Lung (tissue), 12 donors: ENCODE data around the gene ZNF618. TPM values are rescaled to one million over a fixed set of nuclear protein-coding genes. Genes with fewer than 3 reads are reported as not detected.

Experiments used
- ATAC-seq: fragments of 200-7000 bp; cut with Tn5 transposase; one replicate; pipeline ENCODE4 v1.9.1; 2020; ENCODE audit warnings: moderate number of reproducible peaks; ENCODE audit not compliant: insufficient read depth, low FRiP score
- DNase-seq, 3 donors: peaks; one replicate each; pipeline ENCODE4 v3.0.0-alpha.2; 2013 to 2017
- H3K27ac ChIP-seq, 2 donors: one replicate each; pipeline ENCODE4 v1.5.1; 2013; ENCODE audit warnings: mild to moderate bottlenecking in 2 of 2, moderate library complexity in 2 of 2, control low read depth in 1 of 2, inconsistent platforms in 1 of 2, low read depth in 1 of 2, low read length in 1 of 2
- H3K27me3 ChIP-seq, 3 donors: one replicate each; pipeline ENCODE4 v1.5.1; 2013; ENCODE audit warnings: low read length in 2 of 3; ENCODE audit not compliant: control insufficient read depth in 3 of 3, insufficient read depth in 3 of 3
- H3K36me3 ChIP-seq, 4 donors: one replicate each; pipeline ENCODE4 v1.5.1; 2013; ENCODE audit warnings: low read length in 4 of 4, mild to moderate bottlenecking in 1 of 4, moderate library complexity in 1 of 4; ENCODE audit not compliant: control insufficient read depth in 4 of 4, insufficient read depth in 4 of 4
- H3K4me1 ChIP-seq, 5 donors: one replicate each; pipeline ENCODE4 v1.5.1; 2013; ENCODE audit warnings: low read length in 5 of 5, mild to moderate bottlenecking in 2 of 5, moderate library complexity in 1 of 5; ENCODE audit not compliant: control insufficient read depth in 5 of 5, insufficient read depth in 5 of 5
- H3K4me3 ChIP-seq: one replicate; pipeline ENCODE4 v1.5.1; 2013; ENCODE audit warnings: mild to moderate bottlenecking, control low read depth, moderate library complexity
- H3K9ac ChIP-seq, 2 donors: one replicate each; pipeline ENCODE4 v1.5.1; 2013; ENCODE audit warnings: low read length in 2 of 2, control low read depth in 1 of 2; ENCODE audit not compliant: insufficient read depth in 1 of 2
- H3K9me3 ChIP-seq, 4 donors: one replicate each; pipeline ENCODE4 v1.5.1; 2013; ENCODE audit warnings: low read length in 3 of 4, mild to moderate bottlenecking in 1 of 4, moderate library complexity in 1 of 4; ENCODE audit not compliant: control insufficient read depth in 4 of 4, insufficient read depth in 3 of 4
- WGBS, 2 donors: extraction: QIAGEN DNeasy Blood & Tissue Kit; methylation state at CpG; one replicate each; pipeline ENCODE4 v1.1.7; 2013; 5-methylcytosine and 5-hydroxymethylcytosine counted together
- polyA plus RNA-seq, 2 donors: library from polyadenylated mRNA; stranded (reverse); fragments of 200-250 nt; gene quantifications; one replicate each; pipeline ENCODE4 v1.2.1, GENCODE V29; 2013
- total RNA-seq, 2 donors: library from RNA; depleted of rRNA in 1 of 2; stranded (reverse); fragments of >200 nt in 1 of 2; gene quantifications; one replicate each; pipeline ENCODE4 v1.2.1, GENCODE V29; 2014 to 2021
- TF ChIP-seq, protein P1 (sequence below): IDR thresholded peaks from 2 replicates; pipeline ENCODE4 v1.5.1; 2012; ENCODE audit warnings: mild to moderate bottlenecking; ENCODE audit errors: control extremely low read depth, extremely low read depth
- donor health status: control.
- donor health status: control.
- donor health status: Bipolar disorder and iron deficiency.
- donor health status: healthy.
- donor health status: DM: yes; HTN: yes; CAD: no.

The ZNF618 gene
- total and polyA plus RNA-seq, 4 donors: 1.6 to 16.3 (median 6.0) TPM

GRCh38 chr9:113885183-113886025 is 9.3 kb downstream of the ZNF618 start:
- H3K4me3 ChIP-seq: no peak overlapping the region
- H3K36me3 ChIP-seq: peaks cover 0 to 7% (median 2%) of the 10 kb centered on the region in 4 donors
- peak overlapping the region in 1 of 2 donors; percentile 37 for H3K27ac ChIP-seq
- DNase-seq: no peak
- peaks cover 0 to 1% (median 0%) of the 10 kb centered on the region in 4 donors for H3K9me3 ChIP-seq
- H3K4me1 ChIP-seq: peaks cover 4 to 12% (median 8%) of the 10 kb centered on the region in 5 donors
- peak overlapping the region in 1 of 2 donors; percentile 72 for H3K9ac ChIP-seq
- TF ChIP-seq, protein P1, sequence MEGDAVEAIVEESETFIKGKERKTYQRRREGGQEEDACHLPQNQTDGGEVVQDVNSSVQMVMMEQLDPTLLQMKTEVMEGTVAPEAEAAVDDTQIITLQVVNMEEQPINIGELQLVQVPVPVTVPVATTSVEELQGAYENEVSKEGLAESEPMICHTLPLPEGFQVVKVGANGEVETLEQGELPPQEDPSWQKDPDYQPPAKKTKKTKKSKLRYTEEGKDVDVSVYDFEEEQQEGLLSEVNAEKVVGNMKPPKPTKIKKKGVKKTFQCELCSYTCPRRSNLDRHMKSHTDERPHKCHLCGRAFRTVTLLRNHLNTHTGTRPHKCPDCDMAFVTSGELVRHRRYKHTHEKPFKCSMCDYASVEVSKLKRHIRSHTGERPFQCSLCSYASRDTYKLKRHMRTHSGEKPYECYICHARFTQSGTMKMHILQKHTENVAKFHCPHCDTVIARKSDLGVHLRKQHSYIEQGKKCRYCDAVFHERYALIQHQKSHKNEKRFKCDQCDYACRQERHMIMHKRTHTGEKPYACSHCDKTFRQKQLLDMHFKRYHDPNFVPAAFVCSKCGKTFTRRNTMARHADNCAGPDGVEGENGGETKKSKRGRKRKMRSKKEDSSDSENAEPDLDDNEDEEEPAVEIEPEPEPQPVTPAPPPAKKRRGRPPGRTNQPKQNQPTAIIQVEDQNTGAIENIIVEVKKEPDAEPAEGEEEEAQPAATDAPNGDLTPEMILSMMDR: no peak
- 72 to 82% methylated on average over 8 of the region's 8 CpGs for WGBS, 2 donors
- ATAC-seq: no peak
- H3K27me3 ChIP-seq: no peaks in the 10 kb centered on the region

GRCh38 chr9:113886026-113886369 is 9.9 kb downstream of the ZNF618 start:
- DNase-seq (peak in 1 of 3 donors; percentile 54), ATAC-seq (no peak)
- peak overlapping the region in 1 of 2 donors; percentile 37 for H3K27ac ChIP-seq
- peak overlapping the region in 1 of 2 donors; percentile 72 for H3K9ac ChIP-seq
- no peaks in the 10 kb centered on the region for H3K27me3 ChIP-seq
- no peak overlapping the region for H3K4me3 ChIP-seq
- H3K36me3 ChIP-seq: peaks cover 0 to 10% (median 5%) of the 10 kb centered on the region in 4 donors
- WGBS, 2 donors: 11 to 35% methylated on average over 1 of the region's 1 CpG
- H3K4me1 ChIP-seq: peaks cover 4 to 12% (median 8%) of the 10 kb centered on the region in 5 donors
- H3K9me3 ChIP-seq: peaks cover 0 to 4% (median 0%) of the 10 kb centered on the region in 4 donors
- TF ChIP-seq, protein P1: no peak

DNA sequence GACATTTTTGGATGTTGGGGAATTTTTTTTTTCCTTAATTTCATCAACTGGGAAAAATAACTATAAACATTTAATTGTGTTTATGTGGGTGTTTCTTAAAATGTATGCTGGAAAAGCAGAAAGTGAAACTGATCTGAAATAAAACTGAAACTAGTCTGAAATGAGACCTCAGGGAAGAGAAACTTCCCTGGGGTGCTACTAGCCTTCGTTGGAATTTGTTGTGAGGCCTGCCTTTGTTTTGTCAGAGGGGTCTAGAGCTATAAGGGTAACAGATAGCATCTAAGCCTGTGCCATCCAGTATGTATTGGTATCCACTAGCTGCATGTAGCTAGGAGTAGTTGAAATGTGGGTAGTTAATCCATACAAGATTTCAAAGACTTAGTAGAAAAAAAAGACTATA is 10.4 kb downstream of the ZNF618 start:
- H3K27me3 ChIP-seq: no peaks in the 10 kb centered on the region
- peaks cover 0 to 4% (median 0%) of the 10 kb centered on the region in 4 donors for H3K9me3 ChIP-seq
- 0% methylated on average over 1 of the region's 1 CpG for WGBS, 2 donors
- no peak overlapping the region for H3K4me3 ChIP-seq
- TF ChIP-seq, protein P1: no peak
- H3K4me1 ChIP-seq: peaks cover 4 to 10% (median 8%) of the 10 kb centered on the region in 5 donors
- DNase-seq: peak in 1 of 3 donors; percentile 51
- no peak for ATAC-seq
- peak overlapping the region in 1 of 2 donors; percentile 57 for H3K27ac ChIP-seq
- H3K9ac ChIP-seq: peak overlapping the region in 1 of 2 donors; percentile 72
- peaks cover 0 to 10% (median 6%) of the 10 kb centered on the region in 4 donors for H3K36me3 ChIP-seq
